ENCODE measurements around the gene SNED1. TPM values are rescaled to one million over a fixed set of nuclear protein-coding genes. Genes with fewer than 3 reads are reported as not detected.

The SNED1 gene
- total and polyA plus RNA-seq, 9 of the 15 experiments (the other 6 are each of a cell fraction or from before 2014, with no cell fraction given) = 0.03 to 0.07 (median 0.05) TPM; not detected in 5

GRCh38 chr2:240995041-240996021 lies 3.1 kb upstream of the SNED1 start:
- Histone ChIP-seq H3K4me2 (ENCODE audit: insufficient read depth, low read length) (no peak overlapping the region), H3K4me3 (no peak overlapping the region), H3K36me3 (ENCODE audit: control insufficient read depth, insufficient read depth, low read length) (no peaks in the 10 kb centered on the region), H3K27ac (ENCODE audit: extremely low read depth, low read depth, low read length) (no peak overlapping the region), H2AFZ (ENCODE audit: low read depth, low read length) (no peak overlapping the region), H3K4me1 (replicated peaks in 1 of 2; ENCODE audit: control insufficient read depth in 2 of 2, insufficient read depth in 2 of 2, low read length in 2 of 2) (peaks cover 0 to 38% of the 10 kb centered on the region in 2 experiments; a peak in 2 of 5 replicates), H3K79me2 (ENCODE audit: control insufficient read depth, insufficient read depth, low read length) (no peaks in the 10 kb centered on the region), H4K20me1 (replicated peaks; ENCODE audit: control insufficient read depth, insufficient read depth, low read length) (peaks cover 11% of the 10 kb centered on the region), H3K9ac (ENCODE audit: insufficient read depth in 1 of 2, low read depth in 2 of 2, low read length in 2 of 2) (no peak overlapping the region), H3K27me3 (ENCODE audit: control insufficient read depth in 2 of 2, insufficient read depth in 2 of 2, low read length in 2 of 2) (peaks cover 0 to 58% of the 10 kb centered on the region in 2 experiments; a peak in 2 of 5 replicates), H3K9me1 (ENCODE audit: control insufficient read depth, insufficient read depth, low read length) (no peaks in the 10 kb centered on the region), H3K9me3 (replicated peaks; ENCODE audit: control insufficient read depth, insufficient read depth, low read depth, low read length) (no peaks in the 10 kb centered on the region)
- POLR2A ChIA-PET = no interaction called here
- ATAC-seq (no peak), FAIRE-seq (no peak), DNase-seq (ENCODE audit: extremely low read depth in 1 of 4, low spot score in 3 of 4) (no peak)
- in situ Hi-C loops (cut with MboI) (no loop called here), intact Hi-C loops (cut with micrococcal nuclease) (no loop called here)
- BruUV-seq (replicated peaks) = no TSS peak
- CTCF ChIA-PET (ENCODE audit: low intra/inter-chr PET ratio) = no interaction called here
- TF ChIP-seq MEF2D (tag; conservative IDR thresholded peaks at IDR 0.05; ENCODE audit: low read depth) (no peak), EZH2 (IDR thresholded peaks at IDR 0.05; ENCODE audit: borderline replicate concordance, low read depth, low read length) (no peak), HNRNPUL1 (IDR thresholded peaks at IDR 0.05; ENCODE audit: low read length) (no peak), TSC22D4 (tag; IDR thresholded peaks at IDR 0.05) (no peak), MIER1 (IDR thresholded peaks at IDR 0.05; ENCODE audit: low read depth) (no peak), CHD2 (IDR thresholded peaks at IDR 0.05; ENCODE audit: low read depth, low read length) (no peak), HDAC8 (tag; IDR thresholded peaks at IDR 0.05) (no peak), ZNF766 (CRISPR knock-in tag; conservative IDR thresholded peaks at IDR 0.05) (no peak), SNAPC5 (CRISPR knock-in tag; IDR thresholded peaks at IDR 0.05) (no peak), CBX2 (IDR thresholded peaks at IDR 0.05; ENCODE audit: insufficient read depth, low read length, poor library complexity, severe bottlenecking) (no peak), THRB (CRISPR knock-in tag; conservative IDR thresholded peaks at IDR 0.05) (no peak), XRCC5 (IDR thresholded peaks at IDR 0.05; ENCODE audit: low read depth, low read length) (no peak), MAFK (IDR thresholded peaks at IDR 0.05; ENCODE audit: low read length) (no peak), ZNF583 (CRISPR knock-in tag; IDR thresholded peaks at IDR 0.05) (no peak), ATF7 (IDR thresholded peaks at IDR 0.05) (no peak)
- WGBS (ENCODE audit: insufficient coverage, low coverage, missing lambda C conversion rate) = 8% methylated on average over 14 of the region's 24 CpGs
